Upper lobe of right lung (tissue), 1 donor: ENCODE data around the gene TUBB. TPM values are rescaled to one million over a fixed set of nuclear protein-coding genes. Genes with fewer than 3 reads are reported as not detected.

Experiments
- ATAC-seq: fragments of 200-7000 bp; cut with Tn5 transposase; one replicate; pipeline ENCODE4 v1.9.1; 2020; ENCODE audit warnings: mild to moderate bottlenecking, moderate library complexity
- DNase-seq: peaks from one replicate; pipeline ENCODE4 v3.0.0-alpha.2; 2020
- H3K27ac ChIP-seq: fragments of 200-600 bp; one replicate; pipeline ENCODE4 v1.8.0; 2022
- H3K27me3 ChIP-seq: fragments of 200-600 bp; one replicate; pipeline ENCODE4 v1.8.0; 2022; ENCODE audit warnings: mild to moderate bottlenecking
- H3K36me3 ChIP-seq: fragments of 200-600 bp; one replicate; pipeline ENCODE4 v1.8.0; 2022
- H3K4me1 ChIP-seq: fragments of 200-600 bp; one replicate; pipeline ENCODE4 v1.8.0; 2022
- H3K4me3 ChIP-seq: fragments of 200-600 bp; one replicate; pipeline ENCODE4 v1.8.0; 2022; ENCODE audit warnings: mild to moderate bottlenecking
- H3K9me3 ChIP-seq: fragments of 200-600 bp; one replicate; pipeline ENCODE4 v1.8.0; 2022
- CTCF ChIP-seq: fragments of 200-600 bp; IDR thresholded peaks from one replicate; pipeline ENCODE4 v1.8.0; 2022; ENCODE audit warnings: antibody characterized with exemption
- intact Hi-C: fragments of 100-400 bp; cut with DNase I; formaldehyde crosslinking; loops from one replicate; pipeline ENCODE4 v1.11.0; 2022
- total RNA-seq: library from RNA; stranded (reverse); fragmentation: NEBNext Ultra II Directional; extraction: Animal tissue kit (Norgen Biotek cat#: 25700); gene quantifications from one replicate; pipeline ENCODE4 v1.2.1, GENCODE V29; 2021
- donor health status: DM: no; HTN: yes; CAD: no; lungs with severe emphysema.

TUBB gene
- total RNA-seq, 1 donor from 2014 or later = 243 TPM

- intact Hi-C loops = no loop called here
- Histone ChIP-seq H3K9me3 (no peaks in the 10 kb centered on the region), H3K27me3 (no peaks in the 10 kb centered on the region), H3K4me3 (no peak overlapping the region), H3K27ac (no peak overlapping the region), H3K4me1 (peaks cover 42% of the 10 kb centered on the region), H3K36me3 (peaks cover 73% of the 10 kb centered on the region)
- no peak for ATAC-seq
- no peak for DNase-seq
- no peak for TF ChIP-seq CTCF
These were observed 18.4 kb downstream of the TUBB start for GRCh38 chr6:30738532-30738931.

- H3K27ac ChIP-seq = no peak overlapping the region
- H3K27me3 ChIP-seq = no peaks in the 10 kb centered on the region
- intact Hi-C loops = no loop called here
- peaks cover 53% of the 10 kb centered on the region for H3K36me3 ChIP-seq
- H3K4me1 ChIP-seq = peaks cover 48% of the 10 kb centered on the region
- no peak for DNase-seq
- H3K4me3 ChIP-seq = no peak overlapping the region
- ATAC-seq = no peak
- no peak for TF ChIP-seq CTCF
- H3K9me3 ChIP-seq = no peaks in the 10 kb centered on the region
These were observed 20.4 kb downstream of the TUBB start for GRCh38 chr6:30740540-30740870.

- Histone ChIP-seq H3K9me3 (no peaks in the 10 kb centered on the region), H3K4me1 (peaks cover 44% of the 10 kb centered on the region), H3K36me3 (peaks cover 46% of the 10 kb centered on the region), H3K27ac (peak overlapping the region; percentile 96), H3K4me3 (peak overlapping the region; percentile 97), H3K27me3 (no peaks in the 10 kb centered on the region)
- intact Hi-C loops = no loop called here
- ATAC-seq (no peak), DNase-seq (no peak)
- TF ChIP-seq CTCF = no peak
These were observed 21.1 kb downstream of the TUBB start for GRCh38 chr6:30741063-30741779.

DNA sequence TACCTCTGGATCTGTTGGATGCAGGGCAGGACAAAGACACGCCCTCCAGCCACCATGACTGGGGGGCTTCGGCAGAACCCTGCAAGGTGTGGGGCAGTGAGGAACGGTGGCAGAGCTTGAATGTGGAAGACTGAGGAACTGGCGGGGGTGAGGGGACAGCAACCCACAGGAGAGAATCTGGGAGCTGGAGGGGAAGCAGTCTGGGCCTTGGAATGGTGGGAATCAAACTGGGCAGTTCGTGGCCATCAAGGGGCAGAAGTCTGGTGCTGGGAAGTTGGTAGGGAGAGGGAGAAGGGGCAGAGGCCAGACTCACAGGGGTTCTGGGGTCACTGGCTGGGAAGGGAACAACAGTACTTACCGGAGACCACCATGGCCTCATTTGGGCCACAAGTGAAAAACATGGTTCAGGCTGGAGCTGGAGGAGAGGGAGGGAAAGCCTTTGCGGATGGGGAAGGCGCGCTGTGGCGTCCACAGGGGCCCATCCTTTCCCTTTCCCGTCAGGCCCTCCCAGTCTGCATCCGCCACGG, 21.7 kb downstream of the TUBB start:
- peaks cover 40% of the 10 kb centered on the region for H3K4me1 ChIP-seq
- intact Hi-C loops = no loop called here
- no peak for TF ChIP-seq CTCF
- H3K27me3 ChIP-seq = no peaks in the 10 kb centered on the region
- H3K4me3 ChIP-seq = peak overlapping the region; percentile 97
- no peaks in the 10 kb centered on the region for H3K9me3 ChIP-seq
- DNase-seq (no peak), ATAC-seq (peak; percentile 18)
- H3K27ac ChIP-seq = peak overlapping the region; percentile 96
- H3K36me3 ChIP-seq = peaks cover 40% of the 10 kb centered on the region

GRCh38 chr6:30742316-30743098, 22.4 kb downstream of the TUBB start, which contains the start of gene FLOT1:
TSS of gene FLOT1 (minus strand) at chr6:30742687. CDS start at chr6:30742189, 498 bp downstream.
- intact Hi-C loops = no loop called here
- DNase-seq (peak; percentile 99), ATAC-seq (peak; percentile 94)
- peak within 1 kb of the TSS; percentile 97 for H3K4me3 ChIP-seq
- H3K9me3 ChIP-seq = no peaks in the 10 kb centered on the region
- H3K36me3 ChIP-seq = peaks cover 37% of the 10 kb centered on the region
- TF ChIP-seq CTCF = no peak
- no peaks in the 10 kb centered on the region for H3K27me3 ChIP-seq
- H3K4me1 ChIP-seq = peaks cover 36% of the 10 kb centered on the region
- peak within 1 kb of the TSS; percentile 96 for H3K27ac ChIP-seq
